Activated naive CD4-positive, alpha-beta T cell treated with anti-CD3 and anti-CD28 coated beads, Interleukin-2, amount 50 U/mL, for 24 hours (primary cell): ENCODE data around the gene NSUN3.
"Not testable (repeated sequence)": the region's sequence is repeated elsewhere in the genome, so short reads cannot be mapped to it uniquely, and the experiment has no call there.

ENCODE experiments used
- H3K27ac Mint-ChIP-seq: one replicate; pipeline ENCODE4 v1.8.0; 2021; ENCODE audit warnings: mild to moderate bottlenecking, mixed read lengths
- H3K27me3 Mint-ChIP-seq: one replicate; pipeline ENCODE4 v1.8.0; 2021; ENCODE audit warnings: mixed read lengths
- H3K36me3 Mint-ChIP-seq: one replicate; pipeline ENCODE4 v1.8.0; 2021; ENCODE audit warnings: mixed read lengths
- H3K4me1 Mint-ChIP-seq: one replicate; pipeline ENCODE4 v1.8.0; 2021; ENCODE audit warnings: mixed read lengths
- H3K4me3 Mint-ChIP-seq: one replicate; pipeline ENCODE4 v1.8.0; 2021; ENCODE audit warnings: mild to moderate bottlenecking, mixed read lengths
- H3K9me3 Mint-ChIP-seq: one replicate; pipeline ENCODE4 v1.8.0; 2021; ENCODE audit warnings: mixed read lengths

The NSUN3 gene

GRCh38 chr3:94063496-94064119 lies 747 bp downstream of the NSUN3 start:
- Mint-ChIP-seq H3K4me3 (peak overlapping the region; percentile 99), H3K9me3 (no peaks in the 10 kb centered on the region), H3K36me3 (peaks cover 17% of the 10 kb centered on the region), H3K4me1 (peaks cover 64% of the 10 kb centered on the region), H3K27ac (peak overlapping the region; percentile 99), H3K27me3 (no peaks in the 10 kb centered on the region)

DNA sequence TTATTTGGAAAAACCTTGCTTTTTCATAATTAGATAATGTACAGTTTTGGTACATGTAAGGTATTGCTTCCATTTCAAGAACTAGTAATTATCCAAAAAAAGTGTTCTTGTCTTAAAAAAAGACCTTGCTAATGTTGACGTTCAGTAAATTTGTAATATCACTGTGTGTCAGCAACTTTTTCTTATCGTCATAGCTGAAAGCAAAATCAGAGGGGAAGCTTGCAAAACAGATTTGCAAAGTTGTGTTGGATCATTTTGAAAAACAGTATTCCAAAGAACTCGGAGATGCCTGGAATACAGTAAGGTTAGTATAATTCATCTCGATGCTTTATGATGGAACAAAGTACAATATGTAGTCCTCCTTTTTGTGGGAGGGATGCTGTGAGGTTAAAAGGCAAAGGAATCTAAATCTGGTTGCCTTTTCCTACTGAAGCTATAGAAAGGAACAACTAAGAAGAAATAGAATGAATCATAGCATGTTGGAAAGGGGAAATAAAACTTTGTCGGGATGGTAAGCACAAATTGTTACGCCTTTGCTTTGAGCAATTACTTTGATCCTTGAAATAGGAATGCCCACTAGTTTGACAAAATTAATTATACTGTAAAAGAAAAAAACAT lies 1.5 kb downstream of the NSUN3 start:
- H3K36me3 Mint-ChIP-seq = peaks cover 20% of the 10 kb centered on the region
- peak overlapping the region; percentile 69 for H3K27ac Mint-ChIP-seq
- H3K27me3 Mint-ChIP-seq = no peaks in the 10 kb centered on the region
- no peaks in the 10 kb centered on the region for H3K9me3 Mint-ChIP-seq
- peak overlapping the region; percentile 99 for H3K4me3 Mint-ChIP-seq
- peaks cover 70% of the 10 kb centered on the region for H3K4me1 Mint-ChIP-seq

GRCh38 chr3:94065122-94065521 lies 2.3 kb downstream of the NSUN3 start:
- Mint-ChIP-seq H3K4me3 (peak overlapping the region; percentile 6), H3K27ac (no peak overlapping the region), H3K9me3 (no peaks in the 10 kb centered on the region), H3K36me3 (peaks cover 20% of the 10 kb centered on the region), H3K4me1 (peaks cover 75% of the 10 kb centered on the region), H3K27me3 (no peaks in the 10 kb centered on the region)

GRCh38 chr3:94065819-94066480 lies 3.1 kb downstream of the NSUN3 start:
- Mint-ChIP-seq H3K9me3 (no peaks in the 10 kb centered on the region), H3K27me3 (no peaks in the 10 kb centered on the region), H3K4me1 (peaks cover 83% of the 10 kb centered on the region), H3K27ac (peak overlapping the region; percentile 13), H3K4me3 (no peak overlapping the region), H3K36me3 (peaks cover 20% of the 10 kb centered on the region)

DNA sequence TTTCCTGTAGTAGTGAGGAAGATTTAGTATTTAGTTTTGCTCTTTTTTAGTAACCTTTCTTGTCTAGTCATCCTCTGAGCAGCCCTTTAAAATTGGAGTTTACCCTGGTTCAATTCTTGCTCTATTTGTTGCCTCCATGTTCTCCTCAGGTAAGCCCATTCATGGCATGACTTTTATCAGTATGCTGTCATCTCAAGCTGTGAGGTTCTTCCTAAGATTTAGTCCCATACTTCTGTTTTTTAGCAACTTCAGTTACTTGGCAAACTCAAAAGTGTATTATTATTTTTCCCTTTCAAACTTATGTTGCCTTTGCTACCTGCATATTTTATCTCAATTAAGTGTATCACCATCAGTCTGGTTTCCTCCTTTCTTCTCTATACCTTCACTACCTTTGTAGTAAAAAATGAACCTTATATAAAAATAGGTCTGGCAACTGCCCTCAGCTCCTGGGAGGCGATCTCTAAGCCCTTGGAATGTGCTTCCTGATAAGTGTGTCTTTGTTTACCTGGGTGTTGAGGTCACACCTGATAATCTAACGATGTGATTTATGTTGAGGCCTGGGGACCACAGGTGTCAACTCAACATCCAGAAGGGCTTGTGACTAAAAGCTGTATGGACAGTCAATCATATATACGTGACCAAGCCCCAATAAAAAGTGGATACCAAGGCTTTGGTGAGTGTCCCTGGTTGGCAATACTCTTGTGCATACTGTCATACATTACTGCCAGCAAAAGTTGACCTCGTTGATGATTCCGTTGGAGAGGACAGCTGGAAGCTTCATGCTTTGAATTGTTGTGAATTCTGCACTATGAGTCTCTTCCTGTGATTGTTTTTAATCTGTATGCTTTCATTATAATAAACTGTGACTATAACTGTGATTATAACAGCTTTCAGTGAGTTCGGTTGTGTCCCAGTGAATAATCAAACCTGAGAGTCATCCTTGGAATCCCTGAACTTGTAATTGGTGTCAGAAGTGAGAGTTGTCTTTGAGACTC lies 3.9 kb downstream of the NSUN3 start:
- H3K4me1 Mint-ChIP-seq = peaks cover 88% of the 10 kb centered on the region
- H3K36me3 Mint-ChIP-seq = peaks cover 23% of the 10 kb centered on the region
- H3K4me3 Mint-ChIP-seq = no peak overlapping the region
- no peaks in the 10 kb centered on the region for H3K9me3 Mint-ChIP-seq
- H3K27ac Mint-ChIP-seq = peak overlapping the region; percentile 26
- H3K27me3 Mint-ChIP-seq = no peaks in the 10 kb centered on the region

DNA sequence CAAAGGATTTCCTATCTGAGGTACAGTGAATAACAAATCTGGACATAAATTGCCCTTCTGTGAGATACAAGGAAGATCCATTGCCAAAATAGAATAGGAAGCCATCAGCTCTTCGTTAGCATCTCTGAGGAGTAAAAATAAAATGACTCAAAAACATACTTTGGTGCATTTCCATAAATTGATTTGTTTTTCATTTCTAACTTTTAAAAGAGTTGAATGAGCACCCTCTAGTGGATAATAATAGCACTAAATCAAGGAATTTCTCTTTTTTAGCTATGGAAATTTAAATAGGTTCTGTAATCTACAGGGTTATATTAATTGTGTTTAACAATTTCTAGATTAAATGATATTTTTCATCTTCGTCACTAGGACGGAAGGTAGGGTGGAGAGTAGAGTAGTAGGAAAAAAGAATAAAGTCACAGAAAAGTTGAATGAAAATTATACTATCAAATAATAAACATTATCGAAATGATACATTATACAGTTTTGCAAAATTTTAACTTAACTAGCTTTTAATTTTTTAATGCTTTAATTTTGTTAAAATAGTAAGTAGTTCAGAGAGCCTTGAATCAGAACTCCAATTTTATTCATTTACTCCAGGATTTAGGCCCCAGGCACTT lies 6.4 kb downstream of the NSUN3 start:
- H3K27ac Mint-ChIP-seq = peak overlapping the region; percentile 35
- no peaks in the 10 kb centered on the region for H3K9me3 Mint-ChIP-seq
- H3K27me3 Mint-ChIP-seq = no peaks in the 10 kb centered on the region
- H3K36me3 Mint-ChIP-seq = peaks cover 35% of the 10 kb centered on the region
- no peak overlapping the region for H3K4me3 Mint-ChIP-seq
- peaks cover 92% of the 10 kb centered on the region for H3K4me1 Mint-ChIP-seq

DNA sequence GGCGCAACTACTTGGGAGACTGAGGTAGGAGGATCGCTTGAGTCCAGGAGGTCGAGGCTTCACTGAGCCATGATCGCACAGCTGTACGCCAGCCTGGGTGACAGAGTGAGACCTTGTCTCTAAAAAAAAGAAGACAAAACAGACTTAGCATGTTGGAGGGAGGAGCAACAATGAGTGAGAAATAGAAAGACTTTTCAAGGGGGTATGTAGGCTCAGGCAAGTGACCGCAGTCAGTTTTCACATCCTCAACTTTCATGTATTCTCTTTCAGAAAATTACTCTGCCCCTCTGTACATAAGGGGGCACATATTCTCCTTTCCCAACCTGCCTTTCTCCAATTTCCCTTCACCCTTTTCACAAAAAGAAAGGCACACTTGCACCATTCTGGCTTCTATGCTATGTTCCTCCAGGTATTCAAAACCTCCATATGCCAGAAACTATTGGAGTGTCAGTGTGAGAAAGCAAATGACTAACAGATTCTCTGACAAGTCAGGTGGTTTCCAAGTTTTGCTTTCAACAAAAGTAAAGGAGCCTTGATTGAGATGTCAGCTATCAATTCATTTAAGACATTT lies 7.6 kb downstream of the NSUN3 start:
- Mint-ChIP-seq H3K9me3 (no peaks in the 10 kb centered on the region), H3K4me1 (peaks cover 93% of the 10 kb centered on the region), H3K27me3 (no peaks in the 10 kb centered on the region), H3K27ac (peak overlapping the region; percentile 43), H3K36me3 (peaks cover 37% of the 10 kb centered on the region), H3K4me3 (no peak overlapping the region)

DNA sequence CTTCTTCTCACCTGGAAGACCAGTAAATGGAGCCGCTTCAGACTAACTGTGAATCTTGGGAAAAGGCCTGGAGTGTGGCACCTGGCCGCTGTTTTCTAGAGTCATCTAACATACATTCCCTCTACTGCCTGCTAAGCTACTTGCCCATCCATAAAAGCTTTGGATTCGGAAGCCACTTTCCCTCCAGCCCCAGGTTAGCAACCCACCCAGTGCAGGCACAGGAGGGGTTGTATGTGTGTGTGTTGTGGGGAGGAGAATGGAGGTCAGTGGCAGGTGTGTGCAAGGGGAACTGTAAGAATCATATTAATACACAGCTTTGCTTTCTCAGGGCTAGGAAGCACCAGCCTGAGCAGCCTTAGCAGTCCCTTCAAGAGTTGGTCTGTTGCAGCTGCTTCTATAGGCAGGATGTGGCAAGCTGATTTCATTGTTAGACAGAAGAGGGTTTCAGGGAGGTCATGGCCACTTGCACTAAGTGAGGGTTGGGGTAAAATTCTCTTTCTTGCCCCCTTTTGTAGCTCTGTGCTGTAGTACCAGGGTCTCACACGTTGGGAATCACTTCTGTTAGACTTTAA lies 8.9 kb downstream of the NSUN3 start:
- H3K4me3 Mint-ChIP-seq = no peak overlapping the region
- H3K36me3 Mint-ChIP-seq = peaks cover 35% of the 10 kb centered on the region
- no peaks in the 10 kb centered on the region for H3K9me3 Mint-ChIP-seq
- peaks cover 90% of the 10 kb centered on the region for H3K4me1 Mint-ChIP-seq
- H3K27ac Mint-ChIP-seq = no peak overlapping the region
- H3K27me3 Mint-ChIP-seq = no peaks in the 10 kb centered on the region

DNA sequence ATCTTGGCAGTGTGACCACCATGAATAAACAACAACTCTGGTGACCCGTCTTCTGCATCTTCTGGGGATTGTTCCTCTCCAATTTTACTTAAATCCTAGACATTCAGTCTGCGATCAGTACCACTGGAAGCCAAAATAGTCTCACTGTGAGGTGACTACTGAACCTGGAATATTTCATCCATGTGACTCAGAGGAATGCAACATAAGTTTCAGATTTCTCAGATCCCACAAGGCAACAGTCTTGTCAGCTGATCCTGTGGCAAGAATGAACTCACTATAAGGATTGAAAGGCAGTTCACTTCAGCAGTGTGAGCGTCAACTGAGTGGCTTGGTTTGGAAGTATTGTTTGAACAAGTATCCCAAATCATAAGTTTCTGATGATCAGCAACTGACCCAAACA lies 13.2 kb downstream of the NSUN3 start:
- H3K36me3 Mint-ChIP-seq = peaks cover 30% of the 10 kb centered on the region
- H3K9me3 Mint-ChIP-seq = no peaks in the 10 kb centered on the region
- H3K27me3 Mint-ChIP-seq = no peaks in the 10 kb centered on the region
- peaks cover 89% of the 10 kb centered on the region for H3K4me1 Mint-ChIP-seq
- H3K27ac Mint-ChIP-seq = no peak overlapping the region
- no peak overlapping the region for H3K4me3 Mint-ChIP-seq

DNA sequence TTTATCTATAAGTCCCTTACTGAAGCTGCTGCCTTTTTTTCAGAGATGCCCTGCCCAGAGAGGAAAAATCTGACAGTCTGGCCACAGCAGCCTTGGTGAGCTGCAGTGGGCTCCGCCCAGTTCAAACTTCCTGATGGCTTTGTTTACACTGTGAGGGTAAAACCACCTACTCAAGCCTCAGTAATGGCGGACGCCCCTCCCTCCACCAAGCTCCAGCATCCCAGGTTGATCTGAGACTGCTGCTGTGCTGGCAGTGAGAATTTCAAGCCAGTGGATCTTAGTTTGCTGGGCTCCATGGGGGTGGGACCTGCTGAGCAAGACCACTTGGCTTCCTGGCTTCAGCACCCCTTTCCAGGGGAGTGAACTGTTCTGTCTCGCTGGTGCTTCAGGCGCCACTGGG lies 17.7 kb downstream of the NSUN3 start:
- not testable (repeated sequence) for H3K9me3 Mint-ChIP-seq, H3K4me3 Mint-ChIP-seq, H3K27me3 Mint-ChIP-seq, H3K27ac Mint-ChIP-seq
- Mint-ChIP-seq H3K4me1 (peaks cover 61% of the 10 kb centered on the region), H3K36me3 (peaks cover 18% of the 10 kb centered on the region)

- Mint-ChIP-seq H3K27me3 (no peaks in the 10 kb centered on the region), H3K4me3 (no peak overlapping the region), H3K36me3 (peaks cover 19% of the 10 kb centered on the region), H3K27ac (no peak overlapping the region), H3K9me3 (no peaks in the 10 kb centered on the region), H3K4me1 (peaks cover 50% of the 10 kb centered on the region)
These were observed 19.0 kb downstream of the NSUN3 start for GRCh38 chr3:94081884-94082283.

DNA sequence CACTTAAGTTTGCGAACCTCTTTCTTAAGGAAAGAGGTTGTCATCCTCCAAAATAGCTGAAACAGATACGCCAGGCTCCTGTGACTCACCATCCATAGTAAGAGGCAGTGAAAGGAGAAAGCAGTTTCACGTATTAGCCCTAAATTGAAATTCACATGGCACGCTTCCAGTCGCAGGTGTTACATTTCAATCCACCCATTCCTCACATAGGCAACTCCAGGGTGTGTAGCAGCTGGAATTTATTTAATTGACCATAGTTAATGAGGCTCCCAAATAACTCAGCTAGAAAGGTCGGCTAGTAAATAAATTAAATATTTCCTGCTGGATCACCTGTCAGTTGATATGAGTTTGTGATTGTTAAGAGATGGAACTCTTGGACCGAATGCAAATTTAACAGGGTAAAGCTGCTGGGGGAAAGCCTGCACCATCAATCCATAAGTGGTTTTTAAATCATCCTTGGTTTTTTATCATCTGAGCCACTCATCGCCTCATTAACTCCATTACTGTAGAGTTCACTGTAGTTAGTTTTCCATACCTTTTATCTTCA lies 19.6 kb downstream of the NSUN3 start:
- Mint-ChIP-seq H3K36me3 (peaks cover 19% of the 10 kb centered on the region), H3K9me3 (no peaks in the 10 kb centered on the region), H3K4me3 (no peak overlapping the region), H3K27me3 (no peaks in the 10 kb centered on the region), H3K4me1 (peaks cover 44% of the 10 kb centered on the region), H3K27ac (no peak overlapping the region)

DNA sequence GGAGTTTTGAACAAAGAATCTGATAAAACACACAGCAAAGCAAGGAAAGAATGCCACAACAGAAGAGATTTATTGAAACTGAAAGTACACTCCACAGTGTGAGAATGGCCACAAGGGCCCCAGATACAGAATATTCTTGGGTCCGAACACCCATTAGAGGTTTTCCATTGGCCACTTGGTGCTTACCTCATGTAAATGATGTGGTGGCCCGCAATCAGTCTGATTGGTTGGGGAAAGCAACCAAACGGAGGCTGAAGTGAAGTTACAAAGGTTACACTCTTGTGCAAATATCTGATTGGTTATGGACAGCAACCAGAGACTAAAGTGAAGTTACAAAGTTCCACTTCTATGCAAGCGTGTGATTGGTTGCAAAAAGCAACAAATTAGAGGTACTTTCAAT lies 20.4 kb downstream of the NSUN3 start:
- no peak overlapping the region for H3K4me3 Mint-ChIP-seq
- no peaks in the 10 kb centered on the region for H3K9me3 Mint-ChIP-seq
- no peaks in the 10 kb centered on the region for H3K27me3 Mint-ChIP-seq
- peaks cover 14% of the 10 kb centered on the region for H3K36me3 Mint-ChIP-seq
- H3K4me1 Mint-ChIP-seq = peaks cover 40% of the 10 kb centered on the region
- no peak overlapping the region for H3K27ac Mint-ChIP-seq

DNA sequence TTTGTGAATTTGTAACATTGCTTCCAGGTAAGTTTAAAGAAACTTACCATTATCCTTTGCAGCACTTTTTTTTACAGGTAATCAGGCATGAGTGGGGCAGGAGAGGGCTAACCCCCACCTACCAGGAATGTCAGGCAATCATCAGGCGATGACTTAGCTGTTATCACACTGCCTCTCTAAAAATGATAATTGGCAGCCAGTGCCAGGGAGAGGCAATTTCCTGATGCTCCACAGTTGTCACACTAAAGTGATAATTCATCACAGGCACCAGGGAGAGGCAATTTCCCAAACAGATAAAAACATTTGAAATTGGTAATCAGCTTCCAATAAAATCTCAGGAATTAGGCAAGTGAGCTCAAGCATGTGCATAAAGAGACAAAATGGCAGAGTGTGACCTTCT lies 26.3 kb downstream of the NSUN3 start:
- H3K4me1 Mint-ChIP-seq = peaks cover 5% of the 10 kb centered on the region
- H3K9me3 Mint-ChIP-seq = no peaks in the 10 kb centered on the region
- H3K27me3 Mint-ChIP-seq = no peaks in the 10 kb centered on the region
- peaks cover 17% of the 10 kb centered on the region for H3K36me3 Mint-ChIP-seq
- no peak overlapping the region for H3K4me3 Mint-ChIP-seq
- H3K27ac Mint-ChIP-seq = no peak overlapping the region
